ENCODE data around the gene TMOD1.

DNA sequence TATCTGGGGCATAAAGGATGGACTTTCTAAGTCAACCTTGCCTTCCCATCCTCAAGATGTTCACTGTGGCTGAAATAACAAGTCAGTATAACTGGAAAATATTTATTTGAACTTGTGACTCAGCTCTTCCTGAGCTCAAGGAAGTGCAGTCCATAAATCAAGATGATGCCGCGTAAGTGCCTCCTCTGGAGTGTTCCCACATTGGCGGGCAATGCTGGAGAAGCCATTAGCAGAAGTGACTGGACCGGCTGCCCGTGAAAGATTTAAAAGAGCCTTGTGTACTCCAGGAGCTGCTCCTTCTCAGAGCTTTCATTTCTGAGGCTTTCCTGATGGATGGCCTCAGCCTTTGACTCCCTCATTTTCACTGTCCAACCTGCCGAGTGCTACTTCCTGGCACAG, 17.4 kb downstream of the TMOD1 start:
- TF ChIP-seq, protein P1, sequence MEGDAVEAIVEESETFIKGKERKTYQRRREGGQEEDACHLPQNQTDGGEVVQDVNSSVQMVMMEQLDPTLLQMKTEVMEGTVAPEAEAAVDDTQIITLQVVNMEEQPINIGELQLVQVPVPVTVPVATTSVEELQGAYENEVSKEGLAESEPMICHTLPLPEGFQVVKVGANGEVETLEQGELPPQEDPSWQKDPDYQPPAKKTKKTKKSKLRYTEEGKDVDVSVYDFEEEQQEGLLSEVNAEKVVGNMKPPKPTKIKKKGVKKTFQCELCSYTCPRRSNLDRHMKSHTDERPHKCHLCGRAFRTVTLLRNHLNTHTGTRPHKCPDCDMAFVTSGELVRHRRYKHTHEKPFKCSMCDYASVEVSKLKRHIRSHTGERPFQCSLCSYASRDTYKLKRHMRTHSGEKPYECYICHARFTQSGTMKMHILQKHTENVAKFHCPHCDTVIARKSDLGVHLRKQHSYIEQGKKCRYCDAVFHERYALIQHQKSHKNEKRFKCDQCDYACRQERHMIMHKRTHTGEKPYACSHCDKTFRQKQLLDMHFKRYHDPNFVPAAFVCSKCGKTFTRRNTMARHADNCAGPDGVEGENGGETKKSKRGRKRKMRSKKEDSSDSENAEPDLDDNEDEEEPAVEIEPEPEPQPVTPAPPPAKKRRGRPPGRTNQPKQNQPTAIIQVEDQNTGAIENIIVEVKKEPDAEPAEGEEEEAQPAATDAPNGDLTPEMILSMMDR (IDR thresholded peaks at IDR 0.05 in 4 of 5, conservative IDR thresholded peaks at IDR 0.05 in 1 of 5) = no peak
- TF ChIP-seq POLR2A (IDR thresholded peaks at IDR 0.05) = no peak

Data from gastrocnemius medialis (tissue), 4 donors.